ENCODE measurements around the gene ZNF324B. TPM values are rescaled to one million over a fixed set of nuclear protein-coding genes. Genes with fewer than 3 reads are reported as not detected.
"Not testable (repeated sequence)": the region's sequence is repeated elsewhere in the genome, so short reads cannot be mapped to it uniquely, and the experiment has no call there.

Gene ZNF324B
- total RNA-seq, 1 donor from 2014 or later = 14.4 TPM

DNA sequence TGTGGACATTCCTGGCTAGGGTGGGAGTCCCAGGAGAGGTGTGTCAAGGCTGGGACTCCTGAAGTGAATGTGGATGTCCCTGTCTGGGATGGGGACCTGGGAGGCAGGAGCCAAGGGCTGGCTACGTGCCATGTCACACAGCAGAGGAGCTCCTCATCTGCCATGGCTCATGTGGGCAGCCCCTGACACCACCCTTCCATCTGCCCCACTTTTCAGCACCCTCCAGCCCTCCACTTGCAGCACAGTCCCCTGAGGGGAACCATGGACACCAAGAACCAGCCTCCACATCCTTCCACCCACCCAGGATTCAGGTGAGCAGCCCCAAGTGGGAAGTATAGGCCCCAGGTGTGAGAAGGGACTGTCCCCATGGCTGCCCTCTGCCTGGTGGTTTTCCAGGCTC, 26.4 kb downstream of the ZNF324B start:
- Mint-ChIP-seq H3K36me3 (ENCODE audit: low read depth) (peaks cover 18% of the 10 kb centered on the region), H3K4me3 (peak overlapping the region; percentile 15), H3K27me3 (no peaks in the 10 kb centered on the region), H3K9me3 (no peaks in the 10 kb centered on the region), H3K27ac (peak overlapping the region; percentile 34), H3K4me1 (peaks cover 19% of the 10 kb centered on the region)
- no peak for DNase-seq
- intact Hi-C loops (cut with micrococcal nuclease) = loop anchor here (2.0 kb wide), 2 partner anchors 69 to 77 kb away; partner anchors contain the start of genes CHMP2A and ZNF584

DNA sequence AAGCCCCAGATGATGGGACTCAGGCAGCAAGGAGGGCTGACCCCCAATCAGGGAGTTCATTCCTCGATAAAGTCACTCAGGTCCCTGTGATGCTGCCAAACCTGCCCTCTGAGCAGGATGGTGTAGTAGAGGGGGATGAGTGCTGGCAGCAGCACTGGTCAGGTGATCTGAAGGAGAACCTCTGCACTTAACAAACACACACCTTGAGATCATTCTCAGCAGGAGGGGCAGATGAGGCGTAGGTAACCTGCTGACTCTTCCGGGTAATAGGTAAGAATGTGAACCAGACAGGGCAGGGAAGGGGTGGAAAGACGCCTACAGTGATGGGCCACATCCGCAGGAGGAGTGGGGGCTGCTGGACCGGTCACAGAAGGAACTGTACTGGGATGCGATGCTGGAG, 27.9 kb downstream of the ZNF324B start:
- H3K27ac Mint-ChIP-seq = peak overlapping the region; percentile 11
- H3K4me3 Mint-ChIP-seq = no peak overlapping the region
- intact Hi-C loops (cut with micrococcal nuclease) = no loop called here
- no peak for DNase-seq
- H3K4me1 Mint-ChIP-seq = peaks cover 16% of the 10 kb centered on the region
- H3K27me3 Mint-ChIP-seq = no peaks in the 10 kb centered on the region
- H3K36me3 Mint-ChIP-seq (ENCODE audit: low read depth) = peaks cover 15% of the 10 kb centered on the region
- no peaks in the 10 kb centered on the region for H3K9me3 Mint-ChIP-seq

DNA sequence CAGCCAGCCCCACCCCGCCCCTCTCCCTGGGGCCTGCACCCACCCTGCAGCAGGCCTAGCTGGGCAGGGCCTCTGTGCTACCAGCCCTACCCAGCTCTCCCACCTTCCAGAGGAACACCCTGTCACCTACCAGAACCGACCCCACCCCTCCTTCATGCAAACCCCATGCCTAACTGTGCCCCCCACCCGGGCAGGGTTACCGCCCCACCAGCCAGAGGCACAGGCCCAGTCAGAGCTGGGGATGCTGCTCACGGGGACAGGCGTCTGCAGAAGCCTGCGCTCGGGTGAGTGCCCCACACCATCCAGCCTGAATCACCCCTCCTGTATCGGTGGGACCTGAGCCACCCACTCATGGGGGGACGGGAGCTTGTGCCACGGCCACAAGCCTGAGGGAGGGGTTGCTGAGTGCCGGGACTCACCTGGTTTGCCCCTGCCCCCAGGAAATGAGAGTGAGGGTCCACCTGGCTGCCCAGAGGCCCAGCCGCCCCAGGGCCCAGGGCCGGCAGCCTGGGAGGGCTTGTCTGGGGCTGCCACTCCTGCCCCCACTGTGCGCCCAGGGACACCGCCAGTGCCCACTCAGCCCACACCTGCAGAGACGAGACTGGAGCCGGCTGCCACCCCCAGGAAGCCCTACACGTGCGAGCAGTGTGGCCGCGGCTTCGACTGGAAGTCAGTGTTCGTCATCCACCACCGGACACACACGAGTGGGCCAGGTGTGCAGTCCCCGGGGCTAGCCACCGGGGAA, 28.5 kb downstream of the ZNF324B start:
- Mint-ChIP-seq H3K9me3 (no peaks in the 10 kb centered on the region), H3K27ac (no peak overlapping the region), H3K4me3 (no peak overlapping the region), H3K27me3 (no peaks in the 10 kb centered on the region), H3K4me1 (peaks cover 12% of the 10 kb centered on the region), H3K36me3 (ENCODE audit: low read depth) (peaks cover 13% of the 10 kb centered on the region)
- intact Hi-C loops (cut with micrococcal nuclease) = no loop called here
- DNase-seq = no peak

DNA sequence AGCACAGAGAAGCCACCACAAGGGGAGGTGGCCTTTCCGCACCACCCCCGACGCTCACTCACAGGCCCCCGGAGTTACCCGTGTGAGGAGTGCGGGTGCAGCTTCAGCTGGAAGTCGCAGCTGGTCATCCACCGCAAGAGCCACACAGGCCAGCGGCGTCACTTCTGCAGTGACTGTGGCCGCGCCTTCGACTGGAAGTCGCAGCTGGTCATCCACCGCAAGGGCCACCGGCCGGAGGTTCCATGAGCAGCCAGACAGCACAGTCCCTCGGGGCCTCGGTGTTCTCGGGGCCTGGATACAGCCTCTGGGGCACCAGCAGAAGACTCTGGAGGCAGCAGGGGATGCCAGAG, 29.0 kb downstream of the ZNF324B start:
- Mint-ChIP-seq H3K27me3 (no peaks in the 10 kb centered on the region), H3K4me1 (peaks cover 8% of the 10 kb centered on the region), H3K4me3 (no peak overlapping the region), H3K36me3 (ENCODE audit: low read depth) (peaks cover 13% of the 10 kb centered on the region), H3K9me3 (no peaks in the 10 kb centered on the region), H3K27ac (no peak overlapping the region)
- intact Hi-C loops (cut with micrococcal nuclease) = no loop called here
- no peak for DNase-seq

DNA sequence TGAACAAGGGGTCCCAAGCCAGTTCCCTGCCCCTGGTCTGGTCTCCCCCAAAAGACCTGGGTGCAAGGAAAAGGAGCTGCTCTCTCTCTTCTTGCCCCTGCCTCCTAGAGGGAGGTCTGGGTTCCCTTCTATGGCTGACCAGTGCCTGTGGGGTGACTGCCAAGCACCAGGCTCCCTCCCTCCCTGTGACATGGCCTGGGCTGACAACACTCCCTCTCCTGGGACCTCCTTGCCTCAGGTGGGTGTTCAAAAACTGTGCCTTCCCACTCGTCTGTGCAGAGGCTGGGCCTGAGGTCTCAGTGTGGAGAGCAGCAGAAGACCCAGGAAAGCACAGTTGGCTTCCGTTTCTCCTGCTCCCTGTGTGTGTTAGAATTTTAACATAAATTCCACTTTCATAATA, 29.4 kb downstream of the ZNF324B start:
- Mint-ChIP-seq H3K27me3 (no peaks in the 10 kb centered on the region), H3K4me3 (no peak overlapping the region), H3K9me3 (no peaks in the 10 kb centered on the region), H3K4me1 (peaks cover 5% of the 10 kb centered on the region), H3K27ac (no peak overlapping the region), H3K36me3 (ENCODE audit: low read depth) (peaks cover 13% of the 10 kb centered on the region)
- no peak for DNase-seq
- intact Hi-C loops (cut with micrococcal nuclease) = no loop called here

DNA sequence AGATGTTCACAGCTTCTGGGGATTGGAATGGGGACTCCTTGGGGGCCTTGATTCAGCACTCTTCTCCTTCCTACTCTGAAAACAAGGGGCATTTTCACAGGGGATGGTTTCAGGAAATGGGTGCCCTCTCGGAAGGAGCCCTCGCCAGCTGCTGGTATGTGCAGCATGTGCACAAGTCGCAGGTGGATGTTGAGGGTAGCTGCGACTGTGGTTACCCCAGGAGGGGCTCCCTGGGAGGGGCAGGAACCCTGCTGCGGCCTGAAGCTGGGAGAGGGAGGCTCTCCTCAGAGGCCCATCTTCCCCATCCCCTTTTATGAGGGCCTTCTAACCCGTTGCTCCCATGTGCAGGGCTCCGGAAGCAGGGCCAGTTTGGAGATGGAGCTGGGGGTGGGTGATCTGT, 30.9 kb downstream of the ZNF324B start:
- H3K36me3 Mint-ChIP-seq (ENCODE audit: low read depth) = peaks cover 15% of the 10 kb centered on the region
- H3K27me3 Mint-ChIP-seq = no peaks in the 10 kb centered on the region
- H3K4me1 Mint-ChIP-seq = no peaks in the 10 kb centered on the region
- DNase-seq = no peak
- no peaks in the 10 kb centered on the region for H3K9me3 Mint-ChIP-seq
- intact Hi-C loops (cut with micrococcal nuclease) = no loop called here
- no peak overlapping the region for H3K27ac Mint-ChIP-seq
- H3K4me3 Mint-ChIP-seq = no peak overlapping the region

DNA sequence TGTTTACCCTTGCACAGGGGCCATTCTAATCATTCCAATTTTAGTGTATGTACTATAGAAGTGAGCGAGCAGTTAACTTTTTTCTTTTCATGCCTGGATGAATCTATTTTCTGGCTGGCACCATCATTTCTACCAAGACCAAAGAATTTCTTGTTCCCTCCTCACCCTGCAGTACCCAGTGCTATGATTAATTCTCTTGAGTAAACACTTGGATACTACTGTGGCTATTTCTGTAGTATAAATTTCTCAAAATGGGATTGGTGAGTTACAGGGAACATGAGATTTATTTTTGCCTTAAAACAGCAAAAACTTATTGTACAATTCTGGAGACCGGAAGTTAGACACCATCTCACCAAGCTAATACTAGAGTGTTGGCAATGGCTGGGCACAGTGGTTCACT, 32.4 kb downstream of the ZNF324B start:
- intact Hi-C loops (cut with micrococcal nuclease) = no loop called here

DNA sequence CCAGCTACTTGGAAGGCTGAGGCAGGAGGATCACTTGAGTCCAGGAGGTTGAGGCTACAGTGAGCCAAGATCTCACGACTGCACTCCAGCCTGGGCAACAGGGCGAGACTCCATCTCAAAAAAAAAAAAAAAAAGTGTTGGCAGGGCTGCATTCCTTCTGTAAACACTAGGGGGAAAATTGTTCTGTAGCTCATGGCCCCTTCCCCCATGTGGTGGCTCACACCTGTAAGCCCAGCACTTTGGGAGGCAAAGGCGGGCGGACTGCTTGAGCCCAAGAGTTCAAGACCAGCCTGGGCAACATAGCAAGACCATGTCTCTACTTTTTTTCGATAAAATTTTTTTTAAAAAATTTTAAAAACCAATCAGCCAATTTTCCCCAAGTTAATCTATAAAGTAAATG, 32.9 kb downstream of the ZNF324B start:
- H3K4me1 Mint-ChIP-seq; H3K4me3 Mint-ChIP-seq; H3K9me3 Mint-ChIP-seq; intact Hi-C loops (cut with micrococcal nuclease); DNase-seq; H3K27me3 Mint-ChIP-seq; H3K27ac Mint-ChIP-seq: not testable (repeated sequence)
- peaks cover 11% of the 10 kb centered on the region for H3K36me3 Mint-ChIP-seq (ENCODE audit: low read depth)

More for the DNA sequence above, 32.4 kb downstream of the ZNF324B start:
- Mint-ChIP-seq H3K4me1 (no peaks in the 10 kb centered on the region), H3K4me3 (no peak overlapping the region), H3K36me3 (ENCODE audit: low read depth) (peaks cover 15% of the 10 kb centered on the region), H3K27ac (no peak overlapping the region), H3K9me3 (no peaks in the 10 kb centered on the region), H3K27me3 (no peaks in the 10 kb centered on the region)
- no peak for DNase-seq

DNA sequence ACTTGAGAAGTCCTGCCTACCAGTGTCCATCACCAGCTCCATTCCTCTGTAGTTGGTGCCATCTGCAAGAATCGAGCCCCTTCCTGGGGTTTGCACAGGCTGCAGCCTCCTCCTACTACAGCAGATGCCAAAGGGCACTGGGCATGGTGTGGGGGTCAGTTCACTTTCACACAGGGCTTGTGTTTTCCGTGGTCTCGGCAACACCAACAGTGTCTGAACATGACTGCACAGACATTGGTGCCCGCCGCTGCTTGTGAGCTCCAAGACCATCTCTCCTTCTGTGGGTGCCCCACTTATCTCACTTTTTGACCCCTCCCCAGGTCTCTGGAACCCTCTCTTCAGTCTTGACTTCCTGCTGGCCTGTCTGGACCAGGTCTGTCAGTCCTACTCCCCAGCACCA, 40.0 kb downstream of the ZNF324B start:
- H3K4me1 Mint-ChIP-seq = peaks cover 6% of the 10 kb centered on the region
- no peak for DNase-seq
- peaks cover 10% of the 10 kb centered on the region for H3K36me3 Mint-ChIP-seq (ENCODE audit: low read depth)

DNA sequence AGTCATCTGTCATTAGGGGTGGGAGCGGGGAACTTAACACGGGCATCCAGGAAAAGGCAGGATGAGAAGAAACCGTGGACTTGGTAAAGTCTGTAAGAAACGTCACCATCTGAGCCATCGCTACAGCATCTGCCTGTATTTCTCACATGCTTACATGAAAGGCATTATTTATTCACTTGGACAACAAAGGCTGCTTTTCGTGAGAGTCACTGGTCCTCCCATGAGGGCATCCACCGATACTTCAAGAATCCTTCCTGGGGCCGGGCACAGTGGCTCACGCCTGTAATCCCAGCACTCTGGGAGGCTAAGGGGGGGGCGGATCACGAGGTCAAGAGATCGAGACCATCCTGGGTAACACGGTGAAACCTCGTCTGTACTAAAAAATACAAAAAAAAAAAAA, 40.8 kb downstream of the ZNF324B start:
- Mint-ChIP-seq H3K27me3 (no peaks in the 10 kb centered on the region), H3K4me3 (no peak overlapping the region), H3K9me3 (no peaks in the 10 kb centered on the region), H3K27ac (no peak overlapping the region), H3K36me3 (ENCODE audit: low read depth) (peaks cover 8% of the 10 kb centered on the region), H3K4me1 (peaks cover 12% of the 10 kb centered on the region)
- intact Hi-C loops (cut with micrococcal nuclease) = no loop called here
- DNase-seq = no peak

More for the DNA sequence above, 40.0 kb downstream of the ZNF324B start:
- no peaks in the 10 kb centered on the region for H3K9me3 Mint-ChIP-seq
- H3K27me3 Mint-ChIP-seq = no peaks in the 10 kb centered on the region
- no peak overlapping the region for H3K27ac Mint-ChIP-seq
- intact Hi-C loops (cut with micrococcal nuclease) = no loop called here
- no peak overlapping the region for H3K4me3 Mint-ChIP-seq

DNA sequence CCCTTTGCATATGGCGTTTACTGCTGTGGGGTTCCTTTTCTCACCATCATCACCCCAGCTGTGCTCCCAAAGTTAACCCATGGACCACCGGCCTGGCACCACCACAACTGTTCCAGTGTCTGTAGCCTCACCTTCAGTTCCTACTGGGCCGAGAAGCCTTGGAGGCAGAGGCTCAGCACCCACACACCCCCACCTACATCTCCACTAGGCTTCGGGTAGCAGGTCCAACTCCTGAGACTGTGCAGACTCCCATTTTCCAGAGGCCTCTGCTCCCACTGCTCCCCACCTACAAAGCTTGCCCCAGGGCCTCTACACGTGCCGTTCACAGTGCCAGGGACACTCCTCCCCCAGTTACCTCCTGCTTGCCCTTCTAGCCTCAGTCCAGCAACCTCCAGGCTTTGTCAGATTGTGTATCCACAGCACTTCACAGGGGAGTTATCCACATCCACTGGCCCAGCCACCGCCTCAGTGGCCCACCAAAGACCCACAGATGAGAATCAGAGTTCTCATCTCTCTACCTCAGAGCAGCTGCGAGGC, 46.3 kb downstream of the ZNF324B start:
- Mint-ChIP-seq H3K4me3 (peak overlapping the region; percentile 96), H3K9me3 (peaks cover 10% of the 10 kb centered on the region), H3K4me1 (peaks cover 25% of the 10 kb centered on the region), H3K27me3 (no peaks in the 10 kb centered on the region), H3K27ac (peak overlapping the region; percentile 34), H3K36me3 (ENCODE audit: low read depth) (no peaks in the 10 kb centered on the region)
- DNase-seq = no peak
- intact Hi-C loops (cut with micrococcal nuclease) = no loop called here

DNA sequence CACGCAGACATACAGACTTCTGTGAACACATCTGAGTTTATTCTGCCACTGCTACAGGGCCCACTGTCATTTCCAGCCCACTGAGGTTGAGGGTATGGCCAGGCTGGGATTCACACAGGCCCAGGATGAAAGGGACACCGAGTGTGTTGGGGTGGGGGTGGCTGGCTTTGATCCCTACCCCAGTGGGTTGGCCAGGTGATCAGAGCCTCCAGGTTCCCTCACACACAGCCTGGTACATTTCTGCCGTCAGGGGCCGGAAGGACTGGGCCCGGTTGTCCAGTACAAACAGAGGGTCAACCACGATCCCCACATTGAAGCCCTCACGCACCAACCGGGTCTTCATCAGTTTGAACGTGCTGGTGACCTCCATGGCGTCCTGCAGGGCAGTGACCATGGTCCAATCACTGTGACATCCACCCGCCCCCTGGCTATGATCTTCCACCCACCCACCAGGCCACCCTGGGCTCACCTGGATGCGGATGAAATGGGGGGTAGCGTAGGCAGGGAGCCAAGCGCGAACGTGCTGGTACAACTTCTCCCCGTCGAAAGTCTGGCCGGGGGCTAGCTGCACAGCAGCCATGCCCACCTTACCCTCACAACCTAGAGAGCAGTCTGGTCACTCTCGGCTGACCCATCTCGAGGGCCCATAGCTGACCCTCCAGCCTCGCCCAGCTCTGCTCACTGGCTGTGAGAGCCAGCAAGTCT, 47.0 kb downstream of the ZNF324B start:
- intact Hi-C loops (cut with micrococcal nuclease) = loop anchor here (1.0 kb wide), 5 partner anchors 9 to 58 kb away; partner anchors contain the start of genes TRIM28, ZNF132 and ZNF446
- peaks cover 25% of the 10 kb centered on the region for H3K4me1 Mint-ChIP-seq
- H3K27me3 Mint-ChIP-seq = no peaks in the 10 kb centered on the region
- H3K27ac Mint-ChIP-seq = peak overlapping the region; percentile 99
- no peaks in the 10 kb centered on the region for H3K36me3 Mint-ChIP-seq (ENCODE audit: low read depth)
- DNase-seq = no peak
- peak overlapping the region; percentile 96 for H3K4me3 Mint-ChIP-seq
- peaks cover 10% of the 10 kb centered on the region for H3K9me3 Mint-ChIP-seq

DNA sequence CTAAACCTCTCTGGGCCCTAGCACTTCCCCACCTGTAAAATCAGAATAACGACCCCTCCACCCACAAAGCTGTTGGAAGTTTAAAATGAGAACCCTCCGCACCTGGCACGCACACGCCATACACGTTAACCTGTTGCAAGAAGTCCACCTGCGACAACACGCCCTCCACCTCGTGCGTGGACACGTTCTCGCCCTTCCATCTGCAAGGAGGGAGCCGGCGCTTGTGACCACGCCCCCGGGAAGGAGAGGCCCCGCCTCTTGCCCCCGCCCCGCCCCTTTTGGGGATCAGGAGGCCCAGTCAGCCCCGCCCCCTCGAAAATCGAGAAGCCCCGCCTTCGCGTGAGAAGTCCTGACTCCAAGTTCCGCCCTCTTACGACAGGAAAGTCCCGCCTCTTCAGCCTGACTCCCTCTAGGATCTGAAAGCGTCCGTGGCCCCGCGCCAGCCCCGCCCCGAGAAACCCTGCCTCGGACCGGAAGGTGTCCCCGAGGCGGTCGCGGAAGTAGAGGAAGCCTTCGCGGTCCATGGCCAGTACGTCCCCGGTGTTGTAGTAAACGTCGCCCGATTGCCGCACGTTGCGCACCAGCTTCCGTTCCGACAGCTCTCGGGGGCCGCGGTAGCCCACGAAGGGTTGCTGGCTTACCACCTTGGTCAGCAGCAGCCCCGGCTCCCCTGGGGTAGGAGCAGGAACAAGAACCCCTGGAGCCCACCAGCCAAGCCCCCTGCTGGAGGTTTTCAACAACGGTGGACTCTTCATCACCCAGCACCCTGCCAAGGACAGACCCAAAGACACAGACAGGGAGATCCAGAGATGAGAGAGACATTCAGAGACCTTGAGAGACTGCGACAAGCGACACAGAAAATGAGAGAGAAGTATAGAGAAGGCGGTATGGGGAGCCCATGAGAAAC, 47.9 kb downstream of the ZNF324B start:
- no peaks in the 10 kb centered on the region for H3K27me3 Mint-ChIP-seq
- H3K4me1 Mint-ChIP-seq = peaks cover 25% of the 10 kb centered on the region
- intact Hi-C loops (cut with micrococcal nuclease) = loop anchor here (1.0 kb wide), 5 partner anchors 10 to 59 kb away; partner anchors contain the start of genes TRIM28, ZNF132 and ZNF446
- peak overlapping the region; percentile 96 for H3K4me3 Mint-ChIP-seq
- H3K27ac Mint-ChIP-seq = peak overlapping the region; percentile 99
- peaks cover 10% of the 10 kb centered on the region for H3K9me3 Mint-ChIP-seq
- no peaks in the 10 kb centered on the region for H3K36me3 Mint-ChIP-seq (ENCODE audit: low read depth)
- DNase-seq = peak; percentile 99
